B cell (primary cell): Measurements from ENCODE around the gene ABCD2. TPM values are rescaled to one million over a fixed set of nuclear protein-coding genes. Genes with fewer than 3 reads are reported as not detected.

Source experiments
- ATAC-seq: fragments of 200-7000 bp; cut with Tn5 transposase; one replicate; pipeline ENCODE4 v1.10.0; 2021; ENCODE audit warnings: low read depth, mild to moderate bottlenecking, moderate number of reproducible peaks, moderate library complexity
- CTCF ChIA-PET: fragments of 350-600 bp; sonication (Branson Sonifier 250); formaldehyde crosslinking; loops from one replicate; lab custom pipeline; 2021; ENCODE audit warnings: antibody characterized with exemption, inconsistent platforms; lab: Charles Lee
- POLR2A ChIA-PET: fragments of 350-600 bp; sonication (Branson Sonifier 250); formaldehyde crosslinking; loops from one replicate; lab custom pipeline; 2021; ENCODE audit warnings: antibody characterized with exemption; lab: Charles Lee
- DNase-seq: peaks from one replicate; pipeline ENCODE4 v3.0.0; 2013
- H2AFZ ChIP-seq: 2 replicates; pipeline ENCODE4 v1.6.1; 2012; ENCODE audit warnings: mild to moderate bottlenecking, low read depth, low read length; ENCODE audit not compliant: insufficient read depth, poor library complexity, severe bottlenecking
- H3K27ac ChIP-seq, 2 donors: 1 replicate in 1 of 2; 2 replicates in 1 of 2; pipeline ENCODE4 v1.5.1; 2012 to 2013; ENCODE audit warnings: low read length in 2 of 2, mild to moderate bottlenecking in 2 of 2, moderate library complexity in 1 of 2
- H3K27me3 ChIP-seq, 4 experiments: fragments of 200-600 bp in 1 of 4; sonication (generic) in 1 of 4; replicated peaks in 1 of 4; 1 replicate in 2 of 4; 2 replicates in 2 of 4; pipeline versions ENCODE4 v1.6.1 to v1.7.0; 2013 to 2016; ENCODE audit warnings: low read length in 3 of 4, mild to moderate bottlenecking in 2 of 4, mixed read lengths in 1 of 4, moderate library complexity in 1 of 4; ENCODE audit not compliant: insufficient read depth in 4 of 4, control insufficient read depth in 3 of 4; ENCODE audit errors: control extremely low read depth in 1 of 4
- H3K36me3 ChIP-seq, 2 experiments: replicated peaks in 1 of 2; 1 replicate in 1 of 2; 2 replicates in 1 of 2; pipeline versions ENCODE4 v1.6.1 to v1.7.1; 2013; ENCODE audit warnings: low read length in 1 of 2; ENCODE audit not compliant: insufficient read depth in 2 of 2, control insufficient read depth in 1 of 2; ENCODE audit errors: control extremely low read depth in 1 of 2, extremely low read depth in 1 of 2
- H3K4me1 ChIP-seq, 2 donors: fragments of 200-600 bp in 1 of 2; sonication (generic) in 1 of 2; 1 replicate in 1 of 2; 2 replicates in 1 of 2; pipeline versions ENCODE4 v1.5.1 to v1.6.1; 2013 to 2017; ENCODE audit warnings: low read length in 2 of 2; ENCODE audit not compliant: control insufficient read depth in 2 of 2, insufficient read depth in 2 of 2
- H3K4me2 ChIP-seq: replicated peaks from 2 replicates; pipeline ENCODE3; 2012; ENCODE audit warnings: mild to moderate bottlenecking, low read depth, low read length; ENCODE audit not compliant: poor library complexity, severe bottlenecking
- H3K4me3 ChIP-seq, 5 experiments: fragments of 200-600 bp in 1 of 5; sonication (generic) in 1 of 5; 1 replicate in 3 of 5; 2 replicates in 2 of 5; pipeline versions ENCODE4 v1.5.1 to v1.7.0; 2011 to 2016; ENCODE audit warnings: low read length in 4 of 5, mild to moderate bottlenecking in 4 of 5, low read depth in 2 of 5, control low read depth in 1 of 5, moderate library complexity in 1 of 5; ENCODE audit not compliant: insufficient read depth in 1 of 5; ENCODE audit errors: control extremely low read depth in 1 of 5, extremely low read depth in 1 of 5
- H3K79me2 ChIP-seq: fragments of 200-600 bp; sonication (generic); one replicate; pipeline ENCODE4 v1.6.0; 2016; ENCODE audit warnings: low read length; ENCODE audit not compliant: control insufficient read depth, insufficient read depth
- H3K9ac ChIP-seq: fragments of 200-600 bp; sonication (generic); 2 replicates; pipeline ENCODE4 v1.6.1; 2017; ENCODE audit warnings: mild to moderate bottlenecking, low read length, moderate library complexity
- H3K9me3 ChIP-seq, 3 donors: one replicate each; pipeline versions ENCODE4 v1.6.1 to v1.7.1; 2013; ENCODE audit warnings: low read length in 2 of 3; ENCODE audit not compliant: control insufficient read depth in 2 of 3, insufficient read depth in 1 of 3; ENCODE audit errors: control extremely low read depth in 1 of 3
- H4K20me1 ChIP-seq: 2 replicates; pipeline ENCODE4 v1.6.0; 2012; ENCODE audit warnings: mild to moderate bottlenecking, low read length; ENCODE audit not compliant: insufficient read depth, control insufficient read depth, poor library complexity, severe bottlenecking
- H3K27ac Mint-ChIP-seq: one replicate; pipeline ENCODE4 v1.8.0; 2021; ENCODE audit warnings: mixed read lengths
- H3K27me3 Mint-ChIP-seq: one replicate; pipeline ENCODE4 v1.8.0; 2021; ENCODE audit warnings: mixed read lengths
- H3K4me1 Mint-ChIP-seq: one replicate; pipeline ENCODE4 v1.8.0; 2021; ENCODE audit warnings: mixed read lengths
- H3K4me3 Mint-ChIP-seq: one replicate; pipeline ENCODE4 v1.8.0; 2021; ENCODE audit warnings: mixed read lengths
- H3K9me3 Mint-ChIP-seq: one replicate; pipeline ENCODE4 v1.8.0; 2022; ENCODE audit warnings: mixed read lengths; ENCODE audit not compliant: insufficient read depth
- CTCF ChIP-seq: fragments of 200-600 bp; IDR thresholded peaks from one replicate; pipeline ENCODE4 v1.8.0; 2022; ENCODE audit warnings: antibody characterized with exemption, mild to moderate bottlenecking
- EZH2 ChIP-seq: IDR thresholded peaks from 2 replicates; pipeline ENCODE4 v1.6.1; 2012; ENCODE audit warnings: borderline replicate concordance, low read depth, mild to moderate bottlenecking, moderate library complexity, low read length; ENCODE audit not compliant: insufficient read depth, poor library complexity, severe bottlenecking
- intact Hi-C: fragments of 100-400 bp; cut with micrococcal nuclease; formaldehyde crosslinking; loops from one replicate; pipeline ENCODE4 v1.10.0; 2022
- polyA plus RNA-seq: library from polyadenylated mRNA; depleted of rRNA; stranded (reverse); fragments of >200 nt; gene quantifications from 2 replicates; pipeline ENCODE4 v1.2.3, GENCODE V29; 2012
- total RNA-seq, 2 donors: library from RNA; stranded (reverse); fragments of 120-200 nt in 1 of 2; gene quantifications; 1 replicate in 1 of 2; 2 replicates in 1 of 2; pipeline versions ENCODE4 v1.2.3 to v1.2.4, GENCODE V29; 2013 to 2022

ABCD2 gene
- total and polyA plus RNA-seq, 2 donors (not counting 1 experiment from before 2014, with no cell fraction given) = 0.43 to 1.5 TPM

- POLR2A ChIA-PET = no interaction called here
- no peaks in the 10 kb centered on the region for H3K9me3 Mint-ChIP-seq
- peaks cover 15% of the 10 kb centered on the region for H3K27me3 Mint-ChIP-seq
- TF ChIP-seq EZH2 (no peak), CTCF (no peak)
- H3K79me2 ChIP-seq = no peaks in the 10 kb centered on the region
- H3K27me3 ChIP-seq = no peaks in the 10 kb centered on the region
- no peaks in the 10 kb centered on the region for H3K4me1 ChIP-seq
- no peak overlapping the region for H3K9ac ChIP-seq
- intact Hi-C loops = loop anchor here (5.0 kb wide), 1 partner anchor 41 kb away; no protein-coding TSS in a partner anchor
- CTCF ChIA-PET = no interaction called here
- peaks cover 0 to 1% (median 0%) of the 10 kb centered on the region in 3 donors for H3K9me3 ChIP-seq
- no peaks in the 10 kb centered on the region for H4K20me1 ChIP-seq
- no peak overlapping the region for H3K4me2 ChIP-seq
- H3K27ac ChIP-seq = no peak overlapping the region
- no peak overlapping the region for H2AFZ ChIP-seq
- H3K4me1 Mint-ChIP-seq = no peaks in the 10 kb centered on the region
- no peak overlapping the region for H3K27ac Mint-ChIP-seq
- no peak for ATAC-seq
- no peak for DNase-seq
- no peak overlapping the region for H3K4me3 ChIP-seq
- H3K4me3 Mint-ChIP-seq = no peak overlapping the region
- H3K36me3 ChIP-seq = no peaks in the 10 kb centered on the region
Observed at GRCh38 chr12:39638178-39638577, 18.6 kb upstream of the ABCD2 start.

DNA sequence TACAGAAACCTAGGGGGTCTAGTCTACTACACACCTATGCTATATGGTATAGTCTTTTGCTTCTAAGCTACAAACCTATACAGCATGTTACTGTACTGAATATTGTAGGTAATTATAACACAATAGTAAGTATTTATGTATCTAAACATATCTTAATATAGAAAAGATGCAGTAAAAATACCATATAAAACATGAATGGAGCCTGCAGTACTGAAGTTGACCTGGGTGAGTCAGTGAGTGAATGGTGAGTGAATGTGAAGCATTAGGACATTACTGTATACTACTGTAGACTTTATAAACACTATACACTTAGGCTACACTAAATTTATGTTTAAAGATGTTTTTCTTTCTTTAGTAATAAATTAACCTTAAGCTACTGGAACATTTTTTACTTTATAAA lies 13.1 kb upstream of the ABCD2 start:
- TF ChIP-seq CTCF (no peak), EZH2 (no peak)
- ChIA-PET CTCF (no interaction called here), POLR2A (no interaction called here)
- Histone ChIP-seq H3K27ac (no peak overlapping the region), H3K9ac (no peak overlapping the region), H3K27me3 (no peaks in the 10 kb centered on the region), H2AFZ (no peak overlapping the region), H3K4me2 (no peak overlapping the region), H3K4me3 (no peak overlapping the region), H3K79me2 (no peaks in the 10 kb centered on the region), H3K9me3 (no peaks in the 10 kb centered on the region), H3K4me1 (peaks cover 3 to 8% of the 10 kb centered on the region in 2 donors), H3K36me3 (no peaks in the 10 kb centered on the region), H4K20me1 (no peaks in the 10 kb centered on the region)
- Mint-ChIP-seq H3K4me1 (peaks cover 15% of the 10 kb centered on the region), H3K9me3 (no peaks in the 10 kb centered on the region), H3K27me3 (no peaks in the 10 kb centered on the region), H3K27ac (no peak overlapping the region), H3K4me3 (no peak overlapping the region)
- DNase-seq (no peak), ATAC-seq (no peak)
- intact Hi-C loops = no loop called here
